Kidney (tissue), 14 donors: Measurements from ENCODE around the gene KRTCAP2. TPM values are rescaled to one million over a fixed set of nuclear protein-coding genes. Genes with fewer than 3 reads are reported as not detected.

Experiments
- DNase-seq, 5 donors: peaks; one replicate each; pipeline ENCODE4 v3.0.0-alpha.2; 2013 to 2020
- FAIRE-seq: peaks from 2 replicates; lab custom pipeline; 2012; peaks lifted over from hg19 to GRCh38; lab: Jason Lieb, UNC
- H3K27ac ChIP-seq, 2 donors: one replicate each; pipeline ENCODE4 v1.7.0; 2013; ENCODE audit warnings: low read depth in 2 of 2, low read length in 2 of 2, inconsistent platforms in 1 of 2
- H3K27me3 ChIP-seq: one replicate; pipeline ENCODE4 v1.7.1; 2013; ENCODE audit warnings: low read length, inconsistent platforms; ENCODE audit not compliant: control insufficient read depth, insufficient read depth
- H3K36me3 ChIP-seq, 3 donors: one replicate each; pipeline versions ENCODE4 v1.7.0 to v1.7.1; 2013; ENCODE audit warnings: low read length in 3 of 3, control low read depth in 1 of 3, inconsistent platforms in 1 of 3; ENCODE audit not compliant: insufficient read depth in 3 of 3, control insufficient read depth in 2 of 3
- H3K4me1 ChIP-seq, 3 donors: one replicate each; pipeline versions ENCODE4 v1.7.0 to v1.7.1; 2013; ENCODE audit warnings: low read length in 3 of 3, inconsistent platforms in 1 of 3, low read depth in 1 of 3; ENCODE audit not compliant: control insufficient read depth in 2 of 3, insufficient read depth in 2 of 3
- H3K4me3 ChIP-seq, 3 donors: one replicate each; pipeline versions ENCODE4 v1.7.0 to v1.8.1; 2013; ENCODE audit warnings: low read length in 3 of 3, control low read depth in 1 of 3, inconsistent platforms in 1 of 3
- H3K9ac ChIP-seq, 3 donors: one replicate each; pipeline versions ENCODE4 v1.7.0 to v1.7.1; 2013; ENCODE audit warnings: low read length in 3 of 3, control low read depth in 1 of 3, inconsistent platforms in 1 of 3
- H3K9me3 ChIP-seq, 3 donors: one replicate each; pipeline versions ENCODE4 v1.7.0 to v1.7.1; 2013; ENCODE audit warnings: low read length in 3 of 3, control low read depth in 1 of 3, inconsistent platforms in 1 of 3; ENCODE audit not compliant: control insufficient read depth in 2 of 3, insufficient read depth in 1 of 3
- intact Hi-C: fragments of 100-400 bp; cut with DNase I; formaldehyde crosslinking; loops from one replicate; pipeline ENCODE4 v1.11.1; 2022
- polyA plus RNA-seq: library from polyadenylated mRNA; stranded (reverse); fragments of 350-450 nt; fragmentation: Illumina TruSeq; extraction: RNeasy Lipid Tissue Mini Kit (QIAGEN cat#74804); gene quantifications from one replicate; pipeline ENCODE4 v1.2.3, GENCODE V29; 2014; ENCODE audit warnings: low read depth, low replicate concordance; ENCODE audit not compliant: insufficient read depth
- total RNA-seq: library from RNA; stranded (reverse); fragmentation: NEBNext Ultra II Directional; extraction: Animal tissue kit (Norgen Biotek cat#: 25700); gene quantifications from one replicate; pipeline ENCODE4 v1.2.1, GENCODE V29; 2021
- TF ChIP-seq, protein P1 (sequence below): IDR thresholded peaks from 3 replicates; pipeline ENCODE4 v1.5.1; 2012; ENCODE audit warnings: mild to moderate bottlenecking, moderate library complexity, borderline replicate concordance; ENCODE audit not compliant: insufficient read depth; ENCODE audit errors: extremely low read depth
- donor health status: control.
- donor health status: control.
- donor health status: control.
- donor health status: control.
- donor health status: control.
- donor health status: DM: yes; HTN: yes; CAD: no.
- donor health status: Normal renal cell carcinoma (clear cell type).

The KRTCAP2 gene
- total and polyA plus RNA-seq, 2 donors from 2014 or later, result 198 to 351 TPM

DNA sequence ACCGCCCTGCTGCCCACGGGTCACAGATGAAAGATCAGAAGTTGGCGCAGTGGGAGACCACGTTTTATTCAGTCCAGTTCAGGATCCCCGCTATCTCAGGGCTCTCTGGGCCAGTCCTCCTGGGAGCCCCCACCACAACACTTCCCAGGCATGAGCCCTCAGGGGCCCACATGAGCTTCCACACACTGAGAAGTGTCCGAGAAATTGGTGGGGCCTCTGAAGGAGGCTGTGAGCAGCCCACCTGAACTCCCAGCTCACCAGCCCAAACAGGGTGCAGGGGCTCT, 12.6 kb upstream of the KRTCAP2 start:
- no peak overlapping the region for H3K4me3 ChIP-seq
- TF ChIP-seq, protein P1, sequence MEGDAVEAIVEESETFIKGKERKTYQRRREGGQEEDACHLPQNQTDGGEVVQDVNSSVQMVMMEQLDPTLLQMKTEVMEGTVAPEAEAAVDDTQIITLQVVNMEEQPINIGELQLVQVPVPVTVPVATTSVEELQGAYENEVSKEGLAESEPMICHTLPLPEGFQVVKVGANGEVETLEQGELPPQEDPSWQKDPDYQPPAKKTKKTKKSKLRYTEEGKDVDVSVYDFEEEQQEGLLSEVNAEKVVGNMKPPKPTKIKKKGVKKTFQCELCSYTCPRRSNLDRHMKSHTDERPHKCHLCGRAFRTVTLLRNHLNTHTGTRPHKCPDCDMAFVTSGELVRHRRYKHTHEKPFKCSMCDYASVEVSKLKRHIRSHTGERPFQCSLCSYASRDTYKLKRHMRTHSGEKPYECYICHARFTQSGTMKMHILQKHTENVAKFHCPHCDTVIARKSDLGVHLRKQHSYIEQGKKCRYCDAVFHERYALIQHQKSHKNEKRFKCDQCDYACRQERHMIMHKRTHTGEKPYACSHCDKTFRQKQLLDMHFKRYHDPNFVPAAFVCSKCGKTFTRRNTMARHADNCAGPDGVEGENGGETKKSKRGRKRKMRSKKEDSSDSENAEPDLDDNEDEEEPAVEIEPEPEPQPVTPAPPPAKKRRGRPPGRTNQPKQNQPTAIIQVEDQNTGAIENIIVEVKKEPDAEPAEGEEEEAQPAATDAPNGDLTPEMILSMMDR, result no peak
- H3K9me3 ChIP-seq, result no peaks in the 10 kb centered on the region
- DNase-seq (no peak), FAIRE-seq (no peak)
- peak overlapping the region; percentile 67 to 79 for H3K27ac ChIP-seq
- no peaks in the 10 kb centered on the region for H3K27me3 ChIP-seq
- intact Hi-C loops, result no loop called here
- H3K4me1 ChIP-seq, result peaks cover 0 to 28% (median 7%) of the 10 kb centered on the region in 3 donors
- no peaks in the 10 kb centered on the region for H3K36me3 ChIP-seq
- peak overlapping the region in 1 of 3 donors; percentile 51 for H3K9ac ChIP-seq

DNA sequence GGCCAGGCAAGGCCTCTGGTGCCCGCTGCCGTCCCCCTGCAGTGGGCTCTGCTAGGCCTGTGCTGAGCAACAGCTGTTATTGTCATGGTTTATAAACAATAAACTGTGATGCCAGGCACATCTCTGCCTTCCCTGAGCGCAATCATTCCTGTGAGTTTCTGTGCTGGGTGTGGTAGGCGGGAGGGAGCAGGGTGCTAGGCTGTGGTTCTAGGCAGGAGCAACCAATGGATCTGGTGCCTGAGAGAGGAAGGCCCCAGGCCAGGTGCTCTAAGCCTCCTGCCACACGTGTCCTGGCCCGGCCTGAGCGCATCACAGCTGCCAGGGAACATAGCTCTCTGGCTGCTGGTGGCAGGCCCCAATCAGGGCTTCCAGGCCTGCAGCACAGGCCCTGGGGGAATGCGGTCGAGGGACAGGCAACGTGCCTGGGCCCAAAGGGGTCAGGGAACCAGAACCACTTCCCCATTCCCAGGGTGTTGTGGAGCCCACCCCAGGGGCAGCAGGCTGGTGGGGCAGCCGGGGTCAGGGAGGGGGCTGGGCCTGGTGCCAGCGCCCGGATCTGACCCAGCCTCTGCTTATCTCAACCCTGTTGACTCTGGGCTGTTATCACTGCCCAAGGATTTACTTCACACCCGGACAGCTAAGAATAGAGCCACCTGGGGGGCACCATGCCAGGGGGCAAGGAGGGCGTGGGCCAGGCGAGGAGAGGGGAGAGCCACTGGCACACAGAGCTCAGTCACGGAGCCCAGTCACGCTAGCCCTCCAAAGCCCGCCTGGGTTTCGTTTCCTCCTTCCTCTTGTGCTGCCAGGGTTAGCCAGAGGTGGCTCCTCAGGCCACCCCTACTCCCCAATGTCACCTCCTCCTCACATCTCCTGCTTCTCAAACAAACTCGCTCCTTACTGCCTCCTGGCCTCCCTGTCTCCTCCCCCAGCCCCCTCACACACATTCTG, 12.0 kb upstream of the KRTCAP2 start:
- Histone ChIP-seq H3K9ac (peak overlapping the region in 1 of 3 donors; percentile 51), H3K36me3 (no peaks in the 10 kb centered on the region), H3K4me1 (peaks cover 0 to 28% (median 7%) of the 10 kb centered on the region in 3 donors), H3K4me3 (no peak overlapping the region), H3K27ac (peak overlapping the region; percentile 67 to 79), H3K9me3 (no peaks in the 10 kb centered on the region), H3K27me3 (no peaks in the 10 kb centered on the region)
- TF ChIP-seq, protein P1, result no peak
- FAIRE-seq, result no peak
- intact Hi-C loops, result no loop called here
- DNase-seq, result peak; percentile 70 to 90 (median 80)

DNA sequence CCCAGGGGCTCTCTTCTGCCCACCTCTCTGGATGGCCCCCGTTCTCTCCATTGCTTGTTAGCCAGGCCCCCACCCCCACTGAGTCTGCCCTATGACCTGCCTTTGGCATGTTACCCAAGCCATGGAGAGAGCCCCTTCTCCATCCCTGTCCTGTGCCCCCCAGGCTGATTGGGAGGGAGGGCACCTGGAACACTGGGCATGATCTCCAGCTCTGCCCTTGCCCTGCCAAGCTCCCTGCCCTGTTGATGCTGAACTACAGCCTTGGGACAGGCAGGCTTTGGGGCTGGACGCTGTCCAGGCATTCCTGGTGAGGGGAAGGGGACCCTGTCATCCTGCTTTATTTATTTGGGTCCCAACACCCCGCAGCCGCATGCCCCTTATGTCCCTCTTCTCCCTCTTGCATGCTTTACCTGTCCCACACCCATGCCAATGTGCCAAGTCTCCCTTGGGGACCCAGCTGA, 11.3 kb upstream of the KRTCAP2 start:
- DNase-seq, result peak in 1 of 5 donors; percentile 65
- Histone ChIP-seq H3K36me3 (no peaks in the 10 kb centered on the region), H3K27me3 (no peaks in the 10 kb centered on the region), H3K9me3 (no peaks in the 10 kb centered on the region), H3K27ac (no peak overlapping the region), H3K4me3 (no peak overlapping the region), H3K9ac (no peak overlapping the region), H3K4me1 (peaks cover 0 to 28% (median 7%) of the 10 kb centered on the region in 3 donors)
- FAIRE-seq, result no peak
- TF ChIP-seq, protein P1, result no peak
- intact Hi-C loops, result no loop called here
